ENCODE data around the gene RNF41. TPM values are rescaled to one million over a fixed set of nuclear protein-coding genes. Genes with fewer than 3 reads are reported as not detected.

Gene RNF41
- total and polyA plus RNA-seq, 2 of the 13 experiments (the other 11 are each of a cell fraction or from before 2014, with no cell fraction given): 27.1 to 39.4 TPM

DNA sequence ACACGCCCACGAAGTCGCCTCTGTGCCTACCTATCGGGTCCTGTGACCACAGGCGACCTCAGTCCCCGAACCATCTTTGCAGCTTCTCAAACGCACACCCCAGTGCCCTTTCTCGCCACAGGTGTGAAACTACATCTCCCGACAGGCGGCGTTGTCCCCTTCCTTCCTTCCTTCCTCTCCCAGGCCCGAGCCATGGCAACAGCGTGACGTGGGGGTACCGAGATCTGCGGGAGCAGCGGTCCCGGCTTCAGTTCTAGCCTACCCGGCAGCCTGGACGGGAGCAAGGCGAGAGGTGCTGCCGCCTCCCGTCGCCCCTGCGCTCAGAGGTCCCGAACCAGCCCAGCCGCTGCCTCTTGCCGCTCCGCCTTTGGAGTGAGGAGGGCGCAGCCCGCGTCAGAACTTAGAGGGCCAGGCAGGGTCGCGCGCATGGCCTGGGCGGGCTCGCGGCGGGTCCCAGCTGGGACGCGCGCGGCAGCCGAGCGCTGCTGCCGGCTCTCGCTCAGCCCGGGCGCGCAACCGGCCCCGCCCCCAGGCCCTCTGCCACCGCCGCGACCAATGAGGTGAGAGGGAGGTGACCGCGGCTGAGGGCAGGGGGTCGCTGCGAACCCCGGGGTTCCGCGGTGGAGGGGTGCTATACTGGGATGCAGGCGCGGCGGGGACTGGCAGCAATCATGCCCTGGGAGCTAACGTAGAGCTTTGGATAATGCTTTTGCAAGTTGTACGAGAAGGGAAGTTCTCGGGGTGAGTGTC, 45.1 kb upstream of the RNF41 start, which contains the start of gene COQ10A (continued):
- TF ChIP-seq, protein P1, sequence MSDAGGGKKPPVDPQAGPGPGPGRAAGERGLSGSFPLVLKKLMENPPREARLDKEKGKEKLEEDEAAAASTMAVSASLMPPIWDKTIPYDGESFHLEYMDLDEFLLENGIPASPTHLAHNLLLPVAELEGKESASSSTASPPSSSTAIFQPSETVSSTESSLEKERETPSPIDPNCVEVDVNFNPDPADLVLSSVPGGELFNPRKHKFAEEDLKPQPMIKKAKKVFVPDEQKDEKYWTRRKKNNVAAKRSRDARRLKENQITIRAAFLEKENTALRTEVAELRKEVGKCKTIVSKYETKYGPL (CRISPR knock-in tag; IDR thresholded peaks at IDR 0.05): no peak
- no peak for TF ChIP-seq PCBP2 (optimal IDR thresholded peaks at IDR 0.05; ENCODE audit: low read depth, low read length, poor library complexity, severe bottlenecking)
- TF ChIP-seq, protein P2, sequence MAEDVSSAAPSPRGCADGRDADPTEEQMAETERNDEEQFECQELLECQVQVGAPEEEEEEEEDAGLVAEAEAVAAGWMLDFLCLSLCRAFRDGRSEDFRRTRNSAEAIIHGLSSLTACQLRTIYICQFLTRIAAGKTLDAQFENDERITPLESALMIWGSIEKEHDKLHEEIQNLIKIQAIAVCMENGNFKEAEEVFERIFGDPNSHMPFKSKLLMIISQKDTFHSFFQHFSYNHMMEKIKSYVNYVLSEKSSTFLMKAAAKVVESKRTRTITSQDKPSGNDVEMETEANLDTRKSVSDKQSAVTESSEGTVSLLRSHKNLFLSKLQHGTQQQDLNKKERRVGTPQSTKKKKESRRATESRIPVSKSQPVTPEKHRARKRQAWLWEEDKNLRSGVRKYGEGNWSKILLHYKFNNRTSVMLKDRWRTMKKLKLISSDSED (CRISPR knock-in tag; IDR thresholded peaks at IDR 0.05): no peak
- TF ChIP-seq POLR2G (IDR thresholded peaks at IDR 0.05; ENCODE audit: low read depth, low read length): peak; percentile 93
- TF ChIP-seq ZNF33A (CRISPR knock-in tag; IDR thresholded peaks at IDR 0.05; ENCODE audit: borderline replicate concordance): no peak
- TF ChIP-seq FOSL2 (CRISPR knock-in tag; IDR thresholded peaks at IDR 0.05): peak; percentile 9; the same call in 1 of the 2 replicates
- peak; percentile 50 for TF ChIP-seq ZMYM3 (CRISPR knock-in tag; IDR thresholded peaks at IDR 0.05)
- TF ChIP-seq, protein P3, sequence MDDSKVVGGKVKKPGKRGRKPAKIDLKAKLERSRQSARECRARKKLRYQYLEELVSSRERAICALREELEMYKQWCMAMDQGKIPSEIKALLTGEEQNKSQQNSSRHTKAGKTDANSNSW (CRISPR knock-in tag; IDR thresholded peaks at IDR 0.05; ENCODE audit: borderline replicate concordance): no peak
- TF ChIP-seq ZNF670 (CRISPR knock-in tag; IDR thresholded peaks at IDR 0.05; ENCODE audit: borderline replicate concordance): 0 out of 2 replicates have a peak, but pooled peaks have one; percentile 60
- no peak for TF ChIP-seq ZNF589 (CRISPR knock-in tag; conservative IDR thresholded peaks at IDR 0.05)
- no peak for TF ChIP-seq PCBP1 (IDR thresholded peaks at IDR 0.05; ENCODE audit: borderline replicate concordance, low read depth, low read length)
- peak; percentile 81; the same call in 1 of the 2 replicates for TF ChIP-seq KDM2A (CRISPR knock-in tag; IDR thresholded peaks at IDR 0.05; ENCODE audit: borderline replicate concordance, low read depth)
- TF ChIP-seq ZNF720 (CRISPR knock-in tag; IDR thresholded peaks at IDR 0.05): no peak
- no peak for TF ChIP-seq CC2D1A (CRISPR knock-in tag; IDR thresholded peaks at IDR 0.05)
- TF ChIP-seq, protein P4, sequence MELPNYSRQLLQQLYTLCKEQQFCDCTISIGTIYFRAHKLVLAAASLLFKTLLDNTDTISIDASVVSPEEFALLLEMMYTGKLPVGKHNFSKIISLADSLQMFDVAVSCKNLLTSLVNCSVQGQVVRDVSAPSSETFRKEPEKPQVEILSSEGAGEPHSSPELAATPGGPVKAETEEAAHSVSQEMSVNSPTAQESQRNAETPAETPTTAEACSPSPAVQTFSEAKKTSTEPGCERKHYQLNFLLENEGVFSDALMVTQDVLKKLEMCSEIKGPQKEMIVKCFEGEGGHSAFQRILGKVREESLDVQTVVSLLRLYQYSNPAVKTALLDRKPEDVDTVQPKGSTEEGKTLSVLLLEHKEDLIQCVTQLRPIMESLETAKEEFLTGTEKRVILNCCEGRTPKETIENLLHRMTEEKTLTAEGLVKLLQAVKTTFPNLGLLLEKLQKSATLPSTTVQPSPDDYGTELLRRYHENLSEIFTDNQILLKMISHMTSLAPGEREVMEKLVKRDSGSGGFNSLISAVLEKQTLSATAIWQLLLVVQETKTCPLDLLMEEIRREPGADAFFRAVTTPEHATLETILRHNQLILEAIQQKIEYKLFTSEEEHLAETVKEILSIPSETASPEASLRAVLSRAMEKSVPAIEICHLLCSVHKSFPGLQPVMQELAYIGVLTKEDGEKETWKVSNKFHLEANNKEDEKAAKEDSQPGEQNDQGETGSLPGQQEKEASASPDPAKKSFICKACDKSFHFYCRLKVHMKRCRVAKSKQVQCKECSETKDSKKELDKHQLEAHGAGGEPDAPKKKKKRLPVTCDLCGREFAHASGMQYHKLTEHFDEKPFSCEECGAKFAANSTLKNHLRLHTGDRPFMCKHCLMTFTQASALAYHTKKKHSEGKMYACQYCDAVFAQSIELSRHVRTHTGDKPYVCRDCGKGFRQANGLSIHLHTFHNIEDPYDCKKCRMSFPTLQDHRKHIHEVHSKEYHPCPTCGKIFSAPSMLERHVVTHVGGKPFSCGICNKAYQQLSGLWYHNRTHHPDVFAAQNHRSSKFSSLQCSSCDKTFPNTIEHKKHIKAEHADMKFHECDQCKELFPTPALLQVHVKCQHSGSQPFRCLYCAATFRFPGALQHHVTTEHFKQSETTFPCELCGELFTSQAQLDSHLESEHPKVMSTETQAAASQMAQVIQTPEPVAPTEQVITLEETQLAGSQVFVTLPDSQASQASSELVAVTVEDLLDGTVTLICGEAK (IDR thresholded peaks at IDR 0.05): no peak
- TF ChIP-seq, protein P4 (CRISPR knock-in tag; IDR thresholded peaks at IDR 0.05): peak; percentile 26; the same call in 1 of the 2 replicates
- TF ChIP-seq, protein P5, sequence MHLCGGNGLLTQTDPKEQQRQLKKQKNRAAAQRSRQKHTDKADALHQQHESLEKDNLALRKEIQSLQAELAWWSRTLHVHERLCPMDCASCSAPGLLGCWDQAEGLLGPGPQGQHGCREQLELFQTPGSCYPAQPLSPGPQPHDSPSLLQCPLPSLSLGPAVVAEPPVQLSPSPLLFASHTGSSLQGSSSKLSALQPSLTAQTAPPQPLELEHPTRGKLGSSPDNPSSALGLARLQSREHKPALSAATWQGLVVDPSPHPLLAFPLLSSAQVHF (CRISPR knock-in tag; IDR thresholded peaks at IDR 0.05): no peak

Measured in HepG2 (cell line).